LNCaP clone FGC (cell line): Measurements from ENCODE around the gene NAA16.

Experiments
- DNase-seq: peaks from one replicate; pipeline ENCODE4 v3.0.0-alpha.2; 2011; ENCODE audit warnings: low read depth
- H3K4me3 ChIP-seq: 2 replicates; pipeline ENCODE4 v1.5.1; 2011; ENCODE audit warnings: mild to moderate bottlenecking, low read depth, low read length, control low read depth
- TF ChIP-seq, protein P1 (sequence below): IDR thresholded peaks from 2 replicates; pipeline ENCODE4 v1.5.1; 2012; ENCODE audit warnings: mild to moderate bottlenecking; ENCODE audit not compliant: control insufficient read depth, insufficient read depth; ENCODE audit errors: extremely low read depth

Gene NAA16

DNA sequence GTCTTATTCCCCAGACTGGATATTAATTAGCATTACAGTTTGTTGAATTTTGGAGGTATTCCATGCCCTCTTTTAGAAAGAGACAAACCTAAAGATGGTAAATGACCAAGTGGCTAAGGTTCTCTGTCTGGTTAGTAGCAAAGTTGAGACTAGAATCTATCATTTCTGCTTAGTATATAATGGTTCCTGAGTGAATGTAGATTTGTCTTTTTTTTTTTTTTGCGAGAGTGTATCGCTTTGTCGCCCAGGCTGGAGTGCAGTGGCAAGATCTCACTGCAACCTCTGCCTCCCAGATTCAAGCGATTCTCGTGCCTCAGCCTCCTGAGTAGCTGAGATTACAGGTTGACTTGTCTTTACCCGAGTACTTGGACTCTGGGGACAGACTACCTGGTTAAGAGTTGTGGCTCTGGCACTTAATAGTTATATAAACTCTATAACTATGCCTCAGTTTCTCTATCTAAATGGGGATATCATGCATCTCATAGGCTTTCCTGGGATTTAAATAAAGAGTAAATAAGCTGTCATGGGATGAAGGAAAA is 2.7 kb downstream of the NAA16 start:
- TF ChIP-seq, protein P1, sequence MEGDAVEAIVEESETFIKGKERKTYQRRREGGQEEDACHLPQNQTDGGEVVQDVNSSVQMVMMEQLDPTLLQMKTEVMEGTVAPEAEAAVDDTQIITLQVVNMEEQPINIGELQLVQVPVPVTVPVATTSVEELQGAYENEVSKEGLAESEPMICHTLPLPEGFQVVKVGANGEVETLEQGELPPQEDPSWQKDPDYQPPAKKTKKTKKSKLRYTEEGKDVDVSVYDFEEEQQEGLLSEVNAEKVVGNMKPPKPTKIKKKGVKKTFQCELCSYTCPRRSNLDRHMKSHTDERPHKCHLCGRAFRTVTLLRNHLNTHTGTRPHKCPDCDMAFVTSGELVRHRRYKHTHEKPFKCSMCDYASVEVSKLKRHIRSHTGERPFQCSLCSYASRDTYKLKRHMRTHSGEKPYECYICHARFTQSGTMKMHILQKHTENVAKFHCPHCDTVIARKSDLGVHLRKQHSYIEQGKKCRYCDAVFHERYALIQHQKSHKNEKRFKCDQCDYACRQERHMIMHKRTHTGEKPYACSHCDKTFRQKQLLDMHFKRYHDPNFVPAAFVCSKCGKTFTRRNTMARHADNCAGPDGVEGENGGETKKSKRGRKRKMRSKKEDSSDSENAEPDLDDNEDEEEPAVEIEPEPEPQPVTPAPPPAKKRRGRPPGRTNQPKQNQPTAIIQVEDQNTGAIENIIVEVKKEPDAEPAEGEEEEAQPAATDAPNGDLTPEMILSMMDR: no peak
- peak overlapping the region; percentile 83 for H3K4me3 ChIP-seq

DNA sequence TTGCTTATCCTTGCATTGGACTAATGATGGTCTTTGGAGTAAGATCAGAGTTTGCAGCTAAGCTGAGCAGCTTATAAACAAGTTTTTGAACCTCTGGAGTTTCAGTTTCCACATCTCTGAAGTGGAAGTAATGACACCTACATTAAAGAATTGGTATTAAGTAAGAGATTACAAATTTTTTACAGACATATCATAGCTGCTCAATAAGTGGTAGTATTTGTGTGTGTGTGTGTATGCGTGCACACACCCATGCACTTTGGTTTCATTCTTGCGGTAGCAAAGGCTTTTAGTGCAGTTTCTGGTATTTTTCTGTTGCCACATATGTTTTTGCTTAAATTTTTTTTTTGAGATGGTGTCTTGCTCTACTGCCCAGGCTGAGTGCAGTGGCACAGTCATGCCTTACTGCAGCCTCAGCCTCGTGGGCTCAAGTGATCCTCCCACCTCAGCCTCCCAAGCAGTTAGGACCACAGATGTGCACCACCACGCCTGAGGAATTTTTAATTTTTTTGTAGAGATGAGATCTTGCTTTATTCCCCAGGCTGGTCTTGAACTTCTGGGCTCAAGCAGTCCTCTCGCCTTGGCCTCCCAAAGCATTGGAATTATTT is 4.5 kb downstream of the NAA16 start:
- DNase-seq: no peak
- no peak overlapping the region for H3K4me3 ChIP-seq
- TF ChIP-seq, protein P1: no peak

More for the DNA sequence above, 2.7 kb downstream of the NAA16 start:
- no peak for DNase-seq

DNA sequence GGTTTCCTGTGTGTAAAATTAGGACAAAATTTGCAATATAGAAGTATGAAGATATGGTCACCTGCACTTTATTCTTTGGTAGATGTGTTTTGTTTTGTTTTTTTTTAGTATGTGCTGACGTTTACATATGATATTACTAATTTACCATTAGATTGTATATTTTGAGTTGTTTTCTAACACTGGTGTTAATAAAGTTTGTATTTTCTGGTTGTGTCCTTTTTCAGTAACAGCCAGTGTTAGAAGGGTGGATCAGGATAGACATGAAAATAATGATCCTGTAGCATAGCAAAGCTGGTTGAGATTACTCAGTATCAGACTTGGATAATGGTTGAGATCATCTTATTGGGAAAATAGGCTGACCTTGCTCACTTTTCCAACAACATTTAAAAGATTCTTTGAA is 6.2 kb downstream of the NAA16 start:
- H3K4me3 ChIP-seq: no peak overlapping the region
- TF ChIP-seq, protein P1: no peak
- DNase-seq: no peak

DNA sequence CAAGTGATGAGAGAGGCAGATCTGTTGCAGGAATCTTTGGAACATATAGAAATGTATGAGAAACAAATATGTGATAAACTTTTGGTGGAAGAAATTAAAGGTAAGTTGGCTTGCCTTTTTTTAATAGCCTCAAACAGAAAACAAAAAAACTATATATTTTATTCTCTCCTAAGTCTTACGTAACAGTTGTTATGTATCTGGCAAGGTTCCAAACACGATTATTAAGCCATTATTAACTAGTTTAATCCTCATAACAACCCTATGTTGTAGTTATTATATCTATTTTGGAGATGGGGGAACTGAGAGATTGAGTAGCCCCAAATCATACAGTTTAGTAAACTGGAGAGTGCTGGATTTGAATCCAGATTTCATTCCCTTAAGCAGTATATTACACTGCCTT is 14.7 kb downstream of the NAA16 start:
- no peak overlapping the region for H3K4me3 ChIP-seq
- TF ChIP-seq, protein P1: no peak
- DNase-seq: no peak

DNA sequence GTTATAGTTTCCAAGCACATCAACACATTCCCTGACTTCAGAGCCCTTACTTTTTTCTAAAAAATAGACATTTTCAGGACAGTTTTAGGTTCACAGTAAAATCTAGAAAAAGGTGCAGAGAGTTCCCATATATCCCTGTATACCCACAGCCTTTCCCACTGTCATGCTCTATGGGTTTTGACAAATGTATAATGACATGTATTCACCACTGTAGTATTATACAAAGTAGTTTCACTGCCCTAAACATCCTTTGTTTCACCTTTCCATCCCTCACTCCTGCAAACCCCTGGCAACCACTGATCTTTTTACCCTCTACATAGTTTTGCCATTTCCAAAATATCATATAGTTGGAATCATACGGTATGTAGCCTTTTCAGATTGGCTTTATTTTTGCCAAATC is 15.6 kb downstream of the NAA16 start:
- H3K4me3 ChIP-seq: no peak overlapping the region
- TF ChIP-seq, protein P1: no peak
- DNase-seq: no peak

DNA sequence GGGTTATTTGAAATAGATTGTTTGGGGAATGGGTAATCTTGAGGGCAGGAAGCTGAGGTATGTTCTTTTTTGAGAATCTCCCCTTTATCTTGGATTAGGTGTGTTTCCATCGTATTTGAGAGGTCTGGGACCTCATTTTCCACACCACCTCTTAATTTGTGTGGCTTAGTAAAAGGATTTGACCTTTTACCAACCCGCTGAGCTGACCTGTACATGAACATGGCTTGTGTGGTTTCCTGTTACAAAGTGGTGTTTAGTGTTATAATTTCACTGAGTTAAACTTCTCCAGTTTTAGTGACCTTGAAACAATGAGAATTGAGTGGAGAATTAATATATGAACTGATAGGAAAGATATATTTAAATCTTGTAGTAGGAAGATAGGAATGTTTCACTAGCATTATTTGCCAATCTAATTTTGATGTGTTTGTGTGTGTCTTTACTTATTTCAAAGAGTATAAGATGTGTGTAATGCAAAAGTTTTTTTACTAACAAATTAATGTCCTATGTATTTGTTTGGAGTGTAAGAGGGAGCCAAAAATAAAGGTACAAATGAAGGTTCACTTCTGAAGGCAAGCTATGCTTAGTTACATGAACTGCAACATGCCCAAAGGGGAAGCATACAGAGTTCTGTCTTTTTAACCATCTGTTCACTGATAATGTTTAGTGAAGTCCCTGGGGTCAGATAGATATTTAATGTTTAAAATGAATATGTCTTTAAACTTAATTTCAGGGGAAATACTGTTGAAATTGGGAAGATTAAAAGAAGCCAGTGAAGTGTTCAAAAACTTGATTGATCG is 17.1 kb downstream of the NAA16 start:
- TF ChIP-seq, protein P1: no peak
- H3K4me3 ChIP-seq: no peak overlapping the region
- no peak for DNase-seq
